GM18505 (cell line): ENCODE measurements around the gene CTTNBP2.

Source experiments
- ATAC-seq: cut with Tn5 transposase; IDR thresholded peaks from one replicate; pipeline ENCODE4 v1.9.1; 2021; ENCODE audit not compliant: unreplicated experiment
- POLR2A ChIP-seq: IDR thresholded peaks from 4 replicates; pipeline ENCODE4 v1.6.1; 2011; ENCODE audit warnings: borderline replicate concordance; ENCODE audit not compliant: insufficient read depth, insufficient read length; ENCODE audit errors: extremely low read depth

The CTTNBP2 gene

GRCh38 chr7:117707080-117707479 is 166.2 kb downstream of the CTTNBP2 start:
- ATAC-seq: no peak
- no peak for TF ChIP-seq POLR2A

GRCh38 chr7:117706210-117706609 is 167.0 kb downstream of the CTTNBP2 start:
- ATAC-seq: no peak

GRCh38 chr7:117705630-117706029 is 167.6 kb downstream of the CTTNBP2 start:
- TF ChIP-seq POLR2A: no peak
- ATAC-seq: no peak

More at GRCh38 chr7:117706210-117706609, 167.0 kb downstream of the CTTNBP2 start:
- no peak for TF ChIP-seq POLR2A

GRCh38 chr7:117704063-117704462 is 169.2 kb downstream of the CTTNBP2 start:
- TF ChIP-seq POLR2A: no peak
- ATAC-seq: no peak

- TF ChIP-seq POLR2A: no peak
- no peak for ATAC-seq
These were observed 175.2 kb downstream of the CTTNBP2 start for GRCh38 chr7:117698018-117698417.

- no peak for ATAC-seq
- TF ChIP-seq POLR2A: no peak
These were observed 180.9 kb downstream of the CTTNBP2 start for GRCh38 chr7:117692338-117692737.

GRCh38 chr7:117690147-117690546 is 183.1 kb downstream of the CTTNBP2 start:
- ATAC-seq: no peak
- no peak for TF ChIP-seq POLR2A

GRCh38 chr7:117689406-117689805 is 183.8 kb downstream of the CTTNBP2 start:
- TF ChIP-seq POLR2A: no peak
- ATAC-seq: no peak

- TF ChIP-seq POLR2A: no peak
- no peak for ATAC-seq
These were observed 185.1 kb downstream of the CTTNBP2 start for GRCh38 chr7:117688126-117688525.

GRCh38 chr7:117686311-117686935 is 186.8 kb downstream of the CTTNBP2 start:
- ATAC-seq: no peak
- no peak for TF ChIP-seq POLR2A

- no peak for ATAC-seq
- no peak for TF ChIP-seq POLR2A
These were observed 187.4 kb downstream of the CTTNBP2 start for GRCh38 chr7:117685795-117686194.

GRCh38 chr7:117683430-117684175 is 189.6 kb downstream of the CTTNBP2 start:
- TF ChIP-seq POLR2A: no peak
- ATAC-seq: no peak

- no peak for TF ChIP-seq POLR2A
- ATAC-seq: no peak
These were observed 190.4 kb downstream of the CTTNBP2 start for GRCh38 chr7:117682681-117683385.

- TF ChIP-seq POLR2A: no peak
- ATAC-seq: no peak
These were observed 194.1 kb downstream of the CTTNBP2 start for GRCh38 chr7:117679120-117679519.

GRCh38 chr7:117675497-117676435 is 197.5 kb downstream of the CTTNBP2 start:
- ATAC-seq: no peak

More at GRCh38 chr7:117675497-117676435, 197.5 kb downstream of the CTTNBP2 start:
- TF ChIP-seq POLR2A: no peak
